Measurements from ENCODE around the gene MBD3L3.
"Not testable (repeated sequence)": the region's sequence is repeated elsewhere in the genome, so short reads cannot be mapped to it uniquely, and the experiment has no call there.

MBD3L3 gene

DNA sequence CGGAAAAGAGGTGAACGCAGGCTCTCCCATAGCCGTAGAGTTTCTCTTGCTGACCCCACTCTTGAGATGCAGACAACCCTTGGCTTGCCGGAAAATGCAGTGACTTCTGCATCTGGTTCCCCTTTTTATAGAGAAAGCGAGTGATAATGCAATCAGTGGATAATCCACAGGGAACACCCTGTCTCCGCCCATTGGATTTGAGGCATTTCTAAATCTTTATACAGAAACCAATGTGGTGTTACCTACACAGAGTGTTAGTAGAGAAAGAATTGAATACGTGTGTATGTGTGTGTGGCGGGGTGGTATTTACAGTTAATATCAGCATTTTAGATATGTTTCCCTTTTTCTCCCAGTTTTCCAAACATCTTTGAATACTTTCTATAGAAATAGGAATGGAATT lies at the start of gene MBD3L3:
TSS of gene MBD3L3 (minus strand) at position 101 of the 400 bp plus-strand sequence. CDS start at position 30, 71 bp downstream.
- DNase-seq: not testable (repeated sequence)

DNA sequence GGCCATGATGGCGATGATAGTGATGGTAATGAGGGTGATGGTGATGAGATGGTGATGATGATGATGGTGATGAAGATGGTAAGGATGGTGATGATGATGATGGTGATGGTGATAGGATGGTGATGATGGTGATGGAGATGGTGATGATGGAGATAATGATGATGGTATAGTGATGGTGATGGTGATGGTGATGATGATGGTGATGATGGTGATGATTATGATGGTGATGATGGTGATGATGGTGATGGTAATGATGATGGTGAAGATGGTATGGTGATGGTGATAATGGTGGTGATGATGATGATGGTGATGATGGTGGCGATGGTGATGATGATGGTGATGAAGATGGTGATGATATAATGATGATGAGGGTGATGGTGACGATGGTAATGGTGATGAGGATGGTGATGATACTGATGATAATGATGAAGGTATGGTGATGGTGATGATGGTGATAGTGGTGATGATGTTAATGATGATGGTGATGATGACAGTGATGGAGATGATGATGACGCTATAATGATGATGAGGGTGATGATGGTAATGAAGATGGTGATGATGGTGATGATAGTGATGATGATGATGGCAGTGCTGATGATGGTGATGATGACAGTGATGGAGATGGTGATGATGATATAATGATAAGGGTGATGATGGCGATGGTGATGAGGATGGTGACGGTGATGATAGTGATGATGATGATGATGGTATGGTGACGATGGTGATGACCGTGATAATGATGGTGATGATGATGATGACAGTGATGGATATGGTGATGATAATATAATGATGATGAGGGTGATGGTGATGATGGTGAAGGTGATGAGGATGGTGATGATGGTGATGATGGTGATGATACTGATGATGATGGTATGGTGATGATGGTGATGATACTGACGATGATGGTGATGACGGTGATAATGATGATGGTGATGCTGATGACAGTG lies 48.5 kb upstream of the MBD3L3 start:
- DNase-seq: no peak

DNA sequence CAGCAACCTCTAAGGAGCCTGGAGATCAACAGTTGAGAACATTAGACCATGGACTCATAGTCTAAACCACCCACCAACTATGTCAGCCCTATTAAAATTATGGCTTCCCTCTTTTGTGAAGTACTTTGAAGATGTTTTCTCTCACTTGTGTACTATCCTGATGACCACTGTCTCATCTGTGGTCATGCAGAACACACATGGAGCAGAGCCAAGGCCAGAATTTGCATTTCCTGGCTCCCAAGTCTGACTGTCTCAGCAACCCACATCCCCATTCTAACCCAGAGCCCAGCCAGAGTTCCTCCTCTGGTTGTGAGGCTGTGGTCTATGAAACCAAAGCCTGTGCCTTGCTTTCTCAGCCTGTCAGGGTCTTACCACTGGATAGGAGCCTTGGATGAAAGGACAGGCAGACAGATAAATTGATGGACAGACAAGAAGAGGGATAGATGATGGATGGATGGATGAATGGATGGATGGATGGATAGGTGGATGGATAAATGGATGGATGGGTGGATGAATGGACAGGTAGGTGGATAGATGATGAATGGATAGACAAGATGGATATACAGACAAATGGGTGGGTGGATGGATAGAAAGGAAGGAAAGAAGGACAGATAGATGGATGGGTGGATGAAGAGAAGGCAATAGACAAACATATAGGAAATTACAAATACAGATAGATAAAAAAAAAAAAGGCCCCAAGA lies 46.4 kb upstream of the MBD3L3 start:
- no peak for DNase-seq

DNA sequence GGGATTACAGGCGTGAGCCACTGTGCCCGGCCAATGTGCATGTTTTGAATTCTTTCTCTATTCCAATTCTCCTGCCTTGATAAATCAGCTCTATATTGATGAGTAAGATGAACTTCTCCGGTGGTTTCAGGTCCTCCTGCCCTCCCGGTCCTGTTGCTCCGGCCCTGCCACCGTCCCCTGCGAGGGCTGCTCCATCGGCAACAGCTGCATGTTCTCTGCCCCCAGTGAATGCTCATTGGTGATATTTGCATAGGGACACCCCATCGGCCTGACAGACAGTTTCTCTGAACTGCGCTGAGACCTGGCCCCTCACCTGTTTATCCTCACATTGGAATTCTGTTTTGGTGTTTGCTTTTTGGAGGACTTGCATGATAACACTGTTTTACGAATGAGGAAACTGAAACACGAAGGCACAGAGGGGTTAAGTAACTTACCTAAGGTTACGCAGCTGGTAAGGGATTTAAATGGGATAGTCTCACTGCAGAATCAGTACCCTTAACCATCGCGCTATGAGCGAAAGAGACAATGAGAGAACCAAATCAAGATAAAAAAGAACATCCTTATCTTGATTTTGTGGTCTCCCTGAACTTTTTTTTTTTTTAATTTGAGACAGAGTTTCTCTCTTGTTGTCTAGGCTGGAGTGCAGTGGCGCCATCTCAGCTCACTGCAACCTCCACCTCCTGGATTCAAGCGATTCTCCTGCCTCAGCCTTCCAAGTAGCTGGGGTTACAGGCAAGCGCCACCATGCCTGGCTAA lies 43.2 kb upstream of the MBD3L3 start:
- no peak for DNase-seq

DNA sequence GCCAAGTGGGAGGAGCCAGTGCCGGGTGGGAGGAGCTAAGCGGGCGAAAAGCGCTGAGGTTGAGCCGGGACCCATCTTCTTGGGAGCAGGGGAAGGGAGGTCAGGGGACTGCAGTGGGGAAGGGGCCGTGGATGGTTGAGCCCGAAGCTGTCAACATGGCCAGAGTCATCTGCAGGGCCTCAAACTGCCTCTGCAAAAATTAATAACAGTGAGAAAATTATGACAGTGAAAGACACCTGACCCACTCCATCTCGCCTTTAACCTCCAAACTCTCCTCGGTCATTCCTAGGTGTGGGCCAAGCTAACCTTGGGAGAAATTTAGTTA lies 41.1 kb upstream of the MBD3L3 start:
- no peak for DNase-seq

DNA sequence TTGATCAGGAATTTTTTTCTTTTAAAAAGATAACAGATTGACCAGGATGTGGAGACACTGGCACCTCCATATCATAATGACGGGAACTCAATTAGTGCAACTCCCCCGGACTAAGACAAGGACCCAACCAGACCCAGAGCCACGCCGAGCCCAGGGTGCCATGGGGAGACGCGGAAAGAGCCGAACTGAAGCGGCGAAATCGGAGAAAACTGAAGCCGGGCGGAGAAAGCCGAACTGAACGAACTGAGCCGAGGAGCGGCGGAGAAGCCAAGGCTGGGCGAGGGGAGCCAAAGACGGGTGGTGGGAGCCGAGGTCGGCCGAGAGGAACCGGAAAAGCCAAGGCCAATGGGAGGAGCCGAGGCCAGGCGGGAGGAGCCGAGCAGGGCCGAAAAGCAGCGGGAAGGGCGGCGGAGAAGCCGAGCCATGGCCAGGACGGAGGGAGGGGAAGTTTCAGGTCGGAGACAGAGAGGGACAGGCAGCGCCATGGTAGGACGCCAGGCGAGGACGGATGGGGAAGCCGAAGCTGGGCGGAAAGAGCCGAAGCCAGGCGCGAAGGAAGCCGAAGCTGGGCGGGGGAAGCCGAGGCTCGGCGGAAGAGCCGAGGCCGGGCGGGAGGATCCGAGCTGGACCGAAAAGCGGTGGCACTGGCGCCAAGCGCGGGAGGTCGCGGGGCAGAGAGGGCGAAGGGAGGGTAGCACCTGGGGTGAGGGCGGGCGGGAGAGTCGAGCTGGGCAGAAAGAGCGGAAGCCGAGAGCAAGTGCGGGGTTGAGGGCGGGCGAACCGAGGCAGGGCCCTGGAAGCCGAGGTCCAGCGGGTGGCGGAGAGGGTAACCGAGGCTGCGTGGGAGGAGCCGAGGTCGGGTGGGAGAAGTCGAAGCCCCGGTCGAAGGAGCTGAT lies 40.5 kb upstream of the MBD3L3 start:
- DNase-seq: peak; percentile 70 to 94

DNA sequence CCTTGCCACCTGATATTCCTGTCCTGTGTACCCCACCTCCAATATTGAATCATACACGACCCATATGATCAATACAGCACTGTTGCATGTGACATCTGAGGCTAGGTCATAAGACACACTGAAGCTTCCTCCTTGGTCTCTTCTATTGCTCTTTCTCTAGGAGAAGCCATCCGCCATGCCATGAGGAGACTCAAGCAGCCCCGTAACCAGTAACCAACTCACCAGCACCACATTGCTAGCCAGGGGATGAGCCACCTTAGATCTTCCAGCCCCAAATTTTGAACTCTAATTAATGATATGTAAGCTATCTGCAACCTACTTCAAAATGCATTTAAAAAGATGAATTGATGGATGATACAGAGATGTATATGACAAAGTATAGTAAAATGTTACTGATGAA lies 39.6 kb upstream of the MBD3L3 start:
- DNase-seq: no peak

DNA sequence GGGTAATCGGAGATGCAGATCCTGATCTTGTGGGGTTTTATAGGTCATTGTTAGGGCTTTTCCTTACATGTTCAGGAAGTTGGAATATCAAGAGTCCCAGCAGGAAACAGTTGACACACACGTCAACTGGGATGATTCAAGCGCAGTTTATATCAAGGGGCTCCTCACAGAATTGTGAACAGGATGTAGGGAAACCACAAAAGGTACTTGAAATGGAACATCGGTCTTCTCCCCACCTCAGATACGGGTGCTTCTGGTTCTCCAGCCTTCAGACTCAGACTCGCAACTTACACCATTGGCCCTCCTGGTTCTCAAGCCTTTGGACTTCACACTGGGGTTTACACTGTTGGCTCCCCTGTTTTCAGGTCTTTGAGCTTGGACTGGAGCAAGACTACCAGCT lies 30.5 kb upstream of the MBD3L3 start:
- no peak for DNase-seq

DNA sequence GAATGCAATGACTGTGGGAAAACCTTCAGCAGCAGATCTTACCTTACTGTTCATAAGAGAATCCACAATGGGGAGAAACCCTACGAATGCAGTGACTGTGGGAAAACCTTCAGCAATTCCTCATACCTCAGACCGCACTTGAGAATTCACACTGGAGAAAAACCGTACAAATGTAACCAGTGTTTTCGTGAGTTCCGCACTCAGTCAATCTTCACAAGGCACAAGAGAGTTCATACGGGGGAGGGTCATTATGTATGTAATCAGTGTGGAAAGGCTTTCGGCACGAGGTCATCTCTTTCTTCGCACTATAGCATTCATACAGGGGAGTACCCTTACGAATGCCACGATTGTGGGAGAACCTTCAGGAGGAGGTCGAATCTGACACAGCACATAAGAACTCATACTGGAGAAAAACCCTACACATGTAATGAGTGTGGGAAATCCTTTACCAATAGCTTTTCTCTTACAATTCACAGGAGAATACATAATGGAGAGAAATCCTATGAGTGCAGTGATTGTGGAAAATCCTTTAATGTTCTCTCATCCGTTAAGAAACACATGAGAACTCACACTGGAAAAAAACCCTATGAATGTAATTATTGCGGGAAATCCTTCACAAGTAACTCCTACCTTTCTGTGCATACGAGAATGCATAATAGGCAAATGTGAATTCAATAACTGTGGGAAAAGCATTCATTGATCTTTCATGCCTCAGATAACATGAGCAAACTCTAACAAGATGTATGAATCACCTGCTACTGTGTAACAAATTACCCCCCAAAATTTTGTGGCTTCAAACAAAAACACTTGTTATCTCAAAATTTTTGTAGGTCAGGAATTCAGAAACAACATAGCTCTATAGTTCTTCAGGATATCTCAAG lies 24.8 kb upstream of the MBD3L3 start:
- no peak for DNase-seq

DNA sequence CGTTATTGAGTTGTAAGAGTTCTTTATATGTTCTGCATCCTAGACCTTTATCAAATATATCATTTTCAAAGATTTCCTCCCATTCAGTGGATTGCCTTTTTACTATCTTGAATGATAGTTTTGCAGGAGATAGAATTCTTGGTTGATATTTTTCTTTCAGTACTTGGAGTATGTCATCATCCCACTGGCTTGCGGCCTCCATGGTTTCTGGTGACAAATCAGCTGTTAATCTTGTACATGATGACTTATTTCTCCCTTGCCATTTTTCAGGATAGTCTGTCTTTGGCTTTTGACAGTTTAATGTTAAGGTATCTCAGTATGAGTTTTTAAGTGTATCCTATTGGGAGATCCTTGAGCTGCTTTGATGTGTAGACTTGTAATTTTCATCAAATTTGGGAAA lies 19.5 kb upstream of the MBD3L3 start:
- DNase-seq: no peak

DNA sequence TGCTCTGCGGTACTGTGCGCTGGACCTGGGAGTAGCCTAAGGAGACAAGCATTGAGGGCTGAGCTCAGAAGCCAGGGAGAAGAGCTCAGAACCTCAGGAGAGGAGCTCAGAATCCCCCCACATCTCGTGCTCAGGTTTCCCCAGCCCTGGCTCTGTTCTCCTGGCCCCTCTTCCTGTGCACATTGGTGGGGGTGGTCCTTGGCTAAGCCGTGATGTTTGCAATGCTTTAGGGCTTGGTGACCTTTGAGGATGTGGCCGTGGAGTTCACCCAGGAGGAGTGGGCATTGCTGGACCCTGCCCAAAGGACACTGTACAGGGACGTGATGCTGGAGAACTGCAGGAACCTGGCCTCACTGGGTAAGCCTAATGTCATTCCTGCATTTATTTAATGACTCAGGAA lies 17.7 kb upstream of the MBD3L3 start:
- no peak for DNase-seq

DNA sequence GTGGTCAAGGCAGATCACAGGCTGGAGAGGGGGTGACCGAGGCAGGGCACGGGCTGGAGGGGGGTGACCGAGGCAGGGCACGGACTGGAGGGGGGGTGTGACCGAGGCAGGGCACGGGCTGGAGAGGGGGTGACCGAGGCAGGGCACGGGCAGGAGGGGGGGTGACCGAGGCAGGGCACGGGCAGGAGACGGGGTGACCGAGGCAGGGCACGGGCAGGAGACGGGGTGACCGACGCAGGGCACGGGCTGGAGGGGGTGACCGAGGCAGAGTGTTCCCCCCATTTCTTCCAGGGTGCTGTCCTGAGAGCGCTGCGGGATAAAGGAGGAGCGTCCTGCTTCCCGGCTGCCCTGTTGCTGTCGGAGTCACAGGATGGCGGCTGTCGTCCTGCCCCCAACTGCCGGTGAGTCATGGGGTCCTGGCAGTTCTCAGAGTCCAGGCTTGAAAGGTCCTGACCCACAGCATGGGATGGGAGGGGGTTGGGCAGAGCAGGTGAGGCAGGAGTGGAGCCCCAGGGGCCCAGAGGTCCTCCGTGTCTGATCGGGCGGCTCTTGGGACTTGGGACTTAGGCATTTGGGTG lies 16.3 kb upstream of the MBD3L3 start:
- no peak for DNase-seq

DNA sequence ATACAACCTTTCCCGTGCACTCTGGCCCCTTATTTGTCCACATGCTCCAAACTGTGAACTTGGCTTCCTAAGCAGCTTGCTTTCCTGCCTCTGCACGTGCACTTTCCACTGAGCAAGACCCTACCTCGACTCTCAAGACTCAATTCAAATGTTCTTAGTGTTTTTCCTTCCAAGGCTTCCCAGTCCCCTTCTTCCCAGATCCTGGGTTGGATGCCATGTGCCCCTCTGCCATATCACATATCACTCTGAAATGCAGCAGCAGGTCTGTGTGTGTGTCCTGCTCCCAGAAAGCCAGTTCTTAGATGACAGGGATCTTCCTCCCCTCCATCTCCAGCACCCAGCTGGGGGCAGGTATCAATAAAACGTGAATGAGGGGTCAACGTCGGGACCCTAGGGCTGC lies 14.1 kb upstream of the MBD3L3 start:
- DNase-seq: no peak

DNA sequence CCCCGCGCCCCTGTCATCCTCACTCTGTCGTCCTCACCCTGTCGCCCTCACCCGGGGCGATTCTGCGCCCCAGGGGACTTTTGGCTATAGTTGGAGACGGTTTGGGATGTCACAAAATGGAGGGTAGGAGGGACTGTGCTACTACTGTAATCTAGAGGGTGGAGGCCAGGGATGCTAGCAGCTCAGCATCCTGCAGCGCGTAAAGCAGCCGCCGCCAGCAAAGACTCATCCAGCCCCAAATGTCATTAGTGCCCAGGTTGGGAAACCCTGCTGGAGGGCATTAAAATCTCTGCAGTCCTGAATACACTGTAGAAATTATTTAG lies 11.4 kb upstream of the MBD3L3 start:
- DNase-seq: peak in 1 of 2 experiments; percentile 37

DNA sequence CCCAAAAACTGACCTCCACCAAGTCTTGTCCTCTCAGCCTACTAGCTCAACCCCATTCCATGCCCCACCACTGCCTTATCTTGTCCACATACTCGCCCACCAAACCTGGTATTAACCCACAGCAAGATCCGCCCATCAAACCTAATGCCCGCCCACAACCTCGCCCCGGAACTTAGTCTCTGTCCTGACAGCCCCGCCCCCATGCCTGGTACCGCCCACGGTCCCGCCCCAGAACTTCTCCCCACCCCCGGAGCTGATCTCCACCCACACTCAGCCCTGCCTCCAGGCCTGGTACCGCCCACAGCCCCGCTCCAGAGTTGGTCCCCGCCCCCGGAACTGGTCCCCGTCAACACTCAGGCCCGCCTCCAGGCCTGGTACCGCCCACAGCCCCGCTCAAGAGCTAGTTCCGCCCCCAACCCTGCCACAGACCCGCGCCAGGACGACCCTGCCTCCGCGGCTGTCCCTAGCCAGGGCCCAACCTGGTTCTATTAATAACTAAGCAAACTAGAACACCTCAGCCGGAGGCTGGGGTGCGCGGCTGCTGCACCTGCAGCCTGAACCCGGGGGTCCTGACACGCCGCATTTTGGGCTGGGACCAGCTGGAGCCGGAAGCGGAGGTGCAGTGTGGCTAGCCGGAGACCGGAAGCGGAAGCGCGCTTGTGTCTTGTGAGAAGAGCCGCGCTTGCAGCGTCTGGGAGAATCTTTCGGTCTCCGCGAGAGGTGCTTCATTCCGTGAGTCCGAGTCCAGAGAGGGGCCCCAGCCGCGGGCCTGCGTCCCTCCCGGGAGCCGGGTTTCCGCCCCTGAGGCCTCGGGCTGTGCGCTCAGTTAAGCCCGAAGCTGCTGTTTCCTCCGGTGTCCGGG lies 10.8 kb upstream of the MBD3L3 start, which contains the start of gene ZNF557:
TSS of gene ZNF557 (plus strand) at position 662 of the 862 bp plus-strand sequence. CDS start 5,372 bp downstream, outside the sequence.
- DNase-seq: peak; percentile 85 to 95

DNA sequence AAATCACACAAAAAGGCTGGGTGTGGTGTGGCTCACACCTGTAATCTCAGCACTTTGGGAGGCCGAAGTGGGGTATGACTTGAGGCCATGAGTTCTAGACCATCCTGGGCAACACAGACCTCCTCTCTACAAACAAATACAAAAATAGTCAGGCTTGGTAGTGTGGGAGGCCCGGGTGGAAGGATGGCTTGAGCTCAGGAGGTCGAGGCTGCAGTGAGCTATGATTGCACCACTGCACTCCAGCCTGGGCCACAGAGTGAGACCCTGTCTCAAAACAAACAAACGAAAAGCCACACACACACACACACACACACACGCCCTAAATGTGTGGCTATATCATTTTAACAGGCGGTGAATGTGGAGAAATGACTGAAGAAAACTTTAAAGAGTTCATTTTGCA lies 10.1 kb upstream of the MBD3L3 start:
- DNase-seq: no peak

DNA sequence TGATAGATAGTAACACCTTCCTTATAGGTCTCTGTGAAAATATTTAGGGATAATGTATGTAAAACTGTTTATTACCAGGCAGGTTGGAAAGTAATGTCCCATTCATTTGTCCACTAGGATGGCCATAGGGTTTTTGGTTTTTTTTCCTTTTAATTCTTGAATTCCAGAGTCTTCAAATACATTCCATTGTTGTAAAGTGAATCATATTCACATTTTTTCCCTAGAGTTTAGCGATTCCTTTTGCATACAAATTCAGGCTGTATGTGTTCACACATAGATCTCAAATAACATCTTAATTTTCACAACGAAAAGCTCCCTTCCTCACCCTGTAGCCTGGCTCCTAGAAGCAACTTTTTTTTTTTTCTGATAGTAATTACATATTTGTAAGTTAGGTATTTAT lies 9.2 kb upstream of the MBD3L3 start:
- DNase-seq: no peak

DNA sequence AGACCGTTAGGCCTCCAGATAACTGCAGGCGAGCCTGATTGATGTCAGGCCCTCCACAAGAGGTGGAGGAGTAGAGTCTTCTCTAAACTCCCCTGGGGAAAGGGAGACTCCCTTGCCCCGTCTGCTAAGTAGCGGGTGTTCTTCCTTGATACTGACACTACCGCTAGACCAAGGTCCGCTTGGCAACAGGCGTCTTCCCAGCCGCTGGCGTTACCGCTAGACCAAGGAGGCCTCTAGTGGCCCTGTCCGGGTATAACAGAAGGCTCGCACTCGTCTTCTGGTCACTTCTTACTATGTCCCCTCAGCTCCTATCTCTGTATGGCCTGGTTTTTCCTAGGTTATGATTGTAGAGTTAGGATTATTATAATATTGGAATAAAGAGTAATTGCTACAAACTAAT lies 8.6 kb upstream of the MBD3L3 start:
- DNase-seq: peak in 1 of 2 experiments; percentile 42

DNA sequence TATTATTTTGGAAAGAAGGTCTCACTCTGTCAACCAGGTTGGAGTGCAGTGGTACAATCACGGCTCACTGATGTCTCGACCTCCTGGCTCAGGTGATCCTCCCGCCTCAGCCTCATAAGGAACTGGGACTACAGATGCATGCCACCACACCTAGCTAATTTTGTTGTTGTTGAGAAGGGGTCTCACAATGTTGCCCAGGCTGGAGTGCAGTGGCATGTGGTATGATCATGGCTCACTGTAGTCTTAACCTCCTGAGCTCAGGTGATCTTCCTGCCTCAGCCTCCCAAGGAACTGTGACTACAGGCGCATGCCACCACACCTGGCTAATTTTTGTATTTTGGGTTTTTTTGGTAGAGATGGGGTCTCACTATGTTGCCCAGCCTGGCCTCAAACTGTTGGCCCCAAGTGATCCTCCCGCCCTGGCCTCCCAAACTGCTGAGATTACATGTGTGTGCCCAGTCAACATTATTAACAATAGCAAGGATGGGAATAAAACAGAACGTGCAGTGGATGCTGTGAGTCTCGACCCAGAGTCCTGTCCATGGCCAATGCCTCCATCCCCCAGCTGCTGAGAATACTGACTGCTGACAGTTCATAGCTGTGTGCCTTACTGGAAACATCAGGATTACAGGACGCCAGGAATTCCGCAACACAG lies 5.4 kb upstream of the MBD3L3 start:
- DNase-seq: no peak

All from NCI-H524 (cell line).